GM23338 (cell line): Measurements from ENCODE around the gene CACNA1C. TPM values are rescaled to one million over a fixed set of nuclear protein-coding genes. Genes with fewer than 3 reads are reported as not detected.

Source experiments
- ATAC-seq: fragments of 200-7000 bp; cut with Tn5 transposase; 3 replicates; pipeline ENCODE4 v1.9.1; 2020
- DNase-seq: peaks from one replicate; pipeline ENCODE4 v3.0.0-alpha.2; 2015; ENCODE audit warnings: low spot score
- H2AFZ ChIP-seq: fragments of 200-600 bp; sonication (generic); 2 replicates; pipeline ENCODE4 v1.8.0; 2016; ENCODE audit warnings: antibody characterized with exemption, mild to moderate bottlenecking, moderate library complexity
- H3F3A ChIP-seq: fragments of 200-600 bp; sonication (generic); replicated peaks from 2 replicates; pipeline ENCODE4 v1.8.0; 2017; ENCODE audit warnings: antibody characterized with exemption, mixed run types, low read depth
- H3K27ac ChIP-seq: fragments of 200-600 bp; sonication (generic); 2 replicates; pipeline ENCODE4 v1.6.1; 2016; ENCODE audit warnings: low read depth
- H3K27me3 ChIP-seq: fragments of 200-600 bp; sonication (generic); 2 replicates; pipeline ENCODE4 v1.8.0; 2016; ENCODE audit warnings: mild to moderate bottlenecking, mixed run types, moderate library complexity; ENCODE audit not compliant: insufficient read depth
- H3K36me3 ChIP-seq: fragments of 200-600 bp; sonication (generic); 2 replicates; pipeline ENCODE4 v1.8.0; 2016; ENCODE audit warnings: mild to moderate bottlenecking; ENCODE audit not compliant: insufficient read depth
- H3K4me1 ChIP-seq: fragments of 200-600 bp; sonication (generic); 2 replicates; pipeline ENCODE4 v1.8.0; 2016; ENCODE audit warnings: mild to moderate bottlenecking, moderate library complexity; ENCODE audit not compliant: insufficient read depth
- H3K4me2 ChIP-seq: fragments of 200-600 bp; sonication (generic); 2 replicates; pipeline ENCODE4 v1.7.1; 2017; ENCODE audit warnings: mixed run types
- H3K4me3 ChIP-seq: fragments of 200-600 bp; sonication (generic); 2 replicates; pipeline ENCODE4 v1.6.1; 2016; ENCODE audit warnings: mixed run types
- H3K79me2 ChIP-seq: fragments of 200-600 bp; sonication (generic); replicated peaks from 2 replicates; pipeline ENCODE4 v1.8.0; 2017; ENCODE audit warnings: mild to moderate bottlenecking; ENCODE audit not compliant: insufficient read depth
- H3K9me2 ChIP-seq: fragments of 200-600 bp; sonication (generic); 2 replicates; pipeline ENCODE4 v1.8.0; 2017; ENCODE audit not compliant: insufficient read depth
- H4K20me1 ChIP-seq: fragments of 200-600 bp; sonication (generic); replicated peaks from 2 replicates; pipeline ENCODE4 v1.8.0; 2017; ENCODE audit warnings: mild to moderate bottlenecking; ENCODE audit not compliant: insufficient read depth
- H3K27ac Mint-ChIP-seq: 2 replicates; pipeline ENCODE4 v1.8.0; 2020; ENCODE audit warnings: inconsistent platforms, mild to moderate bottlenecking, moderate library complexity, mixed read lengths
- H3K27me3 Mint-ChIP-seq: 3 replicates; pipeline ENCODE4 v1.8.0; 2022; ENCODE audit warnings: low read depth, mild to moderate bottlenecking, moderate library complexity, mixed read lengths, inconsistent platforms; ENCODE audit not compliant: insufficient read depth, poor library complexity
- H3K36me3 Mint-ChIP-seq: 3 replicates; pipeline ENCODE4 v1.8.0; 2021; ENCODE audit warnings: low read depth, mild to moderate bottlenecking, inconsistent platforms, moderate library complexity, mixed read lengths
- H3K4me1 Mint-ChIP-seq: 3 replicates; pipeline ENCODE4 v1.8.0; 2020; ENCODE audit warnings: mild to moderate bottlenecking, inconsistent platforms, mixed read lengths
- H3K4me3 Mint-ChIP-seq: 3 replicates; pipeline ENCODE4 v1.8.0; 2021; ENCODE audit warnings: moderate library complexity, mild to moderate bottlenecking, inconsistent platforms, mixed read lengths
- H3K9me3 Mint-ChIP-seq: 3 replicates; pipeline ENCODE4 v1.8.0; 2020; ENCODE audit warnings: moderate library complexity, mild to moderate bottlenecking, inconsistent platforms, mixed read lengths
- CREB1 ChIP-seq: fragments of 250-450 bp; sonication (Bioruptor Pico); IDR thresholded peaks from 2 replicates; pipeline ENCODE4 v1.5.0; 2020; ENCODE audit warnings: low read depth, mild to moderate bottlenecking, moderate library complexity
- CTCF ChIP-seq, 2 experiments: fragments of 200-600 bp in 1 of 2; sonication (generic) in 1 of 2; conservative IDR thresholded peaks; 2 replicates each; pipeline versions ENCODE4 v1.5.1 to v1.6.1; 2016 to 2017; ENCODE audit warnings: antibody characterized with exemption in 2 of 2, low read depth in 2 of 2, mild to moderate bottlenecking in 2 of 2, moderate library complexity in 1 of 2
- EZH2 ChIP-seq: fragments of 200-600 bp; sonication (generic); IDR thresholded peaks from one replicate; pipeline ENCODE4 v1.8.0; 2017; ENCODE audit warnings: antibody characterized with exemption, mild to moderate bottlenecking, low read depth; ENCODE audit not compliant: unreplicated experiment
- EZH2phosphoT487 ChIP-seq: fragments of 200-600 bp; sonication (generic); IDR thresholded peaks from one replicate; pipeline ENCODE4 v1.8.1; 2018; ENCODE audit warnings: antibody characterized with exemption; ENCODE audit not compliant: unreplicated experiment
- JUNB ChIP-seq: IDR thresholded peaks from one replicate; pipeline ENCODE4 v1.6.1; 2016; ENCODE audit warnings: antibody characterized with exemption; ENCODE audit not compliant: unreplicated experiment
- NANOG ChIP-seq: IDR thresholded peaks from 2 replicates; pipeline ENCODE4 v1.6.1; 2016; ENCODE audit warnings: antibody characterized with exemption, borderline replicate concordance
- POLR2AphosphoS5 ChIP-seq: IDR thresholded peaks from 2 replicates; pipeline ENCODE4 v1.6.1; 2016; ENCODE audit warnings: antibody characterized with exemption, low read depth
- REST ChIP-seq: IDR thresholded peaks from one replicate; pipeline ENCODE4 v1.6.1; 2018; ENCODE audit warnings: antibody characterized with exemption; ENCODE audit not compliant: unreplicated experiment
- STAT1 ChIP-seq: IDR thresholded peaks from one replicate; pipeline ENCODE4 v1.6.1; 2016; ENCODE audit warnings: antibody characterized with exemption; ENCODE audit not compliant: unreplicated experiment
- ZNF114 ChIP-seq: fragments of 250-450 bp; sonication (Bioruptor Pico); IDR thresholded peaks from 2 replicates; pipeline ENCODE4 v1.5.0; 2020; ENCODE audit warnings: mild to moderate bottlenecking, moderate library complexity
- ZNF462 ChIP-seq: fragments of 250-450 bp; sonication (Bioruptor Pico); IDR thresholded peaks from 2 replicates; pipeline ENCODE4 v1.5.0; 2020; ENCODE audit warnings: mild to moderate bottlenecking, moderate library complexity
- polyA plus RNA-seq: library from polyadenylated mRNA; unstranded; fragments of >200 nt; fragmentation: Nextera tagmentation; extraction: Ambion mirVana; gene quantifications from 2 replicates; pipeline ENCODE4 v1.2.1, GENCODE V29; 2016
- total RNA-seq: library from RNA; depleted of rRNA; stranded (reverse); fragments of >200 nt; shearing (Covaris generic); gene quantifications from 2 replicates; pipeline ENCODE4 v1.2.3, GENCODE V29; 2014
- TF ChIP-seq, protein P1 (sequence below): IDR thresholded peaks from 2 replicates; pipeline ENCODE4 v1.6.1; 2016; ENCODE audit warnings: antibody characterized with exemption

CACNA1C gene
- total and polyA plus RNA-seq, 2 experiments from 2014 or later: 0.78 to 2.1 TPM

DNA sequence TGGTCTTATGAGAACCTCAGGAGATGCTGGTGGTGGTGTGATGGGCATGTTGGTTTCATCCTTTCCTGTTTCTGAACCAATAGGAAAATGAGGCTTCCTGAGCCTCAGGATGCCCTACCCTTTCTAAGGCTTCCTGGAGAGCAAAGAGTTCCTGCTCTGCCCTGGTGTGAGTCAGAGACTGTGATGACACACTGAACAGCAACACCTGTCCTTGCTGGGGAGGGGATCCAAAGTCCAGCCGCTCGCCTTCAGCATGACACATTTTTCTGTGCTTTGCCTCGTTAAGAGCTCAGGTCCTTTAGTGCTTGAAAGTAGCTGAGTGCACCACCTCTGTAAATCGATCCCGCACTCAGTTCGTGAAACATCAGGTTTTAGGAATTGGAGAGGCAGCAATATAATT is 116.0 kb downstream of the CACNA1C start:
- no peak for DNase-seq
- Mint-ChIP-seq H3K27ac (no peak overlapping the region), H3K4me3 (no peak overlapping the region), H3K36me3 (no peaks in the 10 kb centered on the region), H3K4me1 (peaks cover 6% of the 10 kb centered on the region; the same call in 2 of the 3 replicates), H3K27me3 (peaks cover 2% of the 10 kb centered on the region), H3K9me3 (peaks cover 14% of the 10 kb centered on the region; the same call in 2 of the 3 replicates)
- Histone ChIP-seq H3K9me2 (peaks cover 10% of the 10 kb centered on the region; the same call in 1 of the 2 replicates), H3F3A (no peaks in the 10 kb centered on the region), H4K20me1 (no peaks in the 10 kb centered on the region), H3K4me2 (no peak overlapping the region), H3K4me3 (no peak overlapping the region), H3K4me1 (no peaks in the 10 kb centered on the region), H3K36me3 (no peaks in the 10 kb centered on the region), H3K79me2 (no peaks in the 10 kb centered on the region), H3K27me3 (no peaks in the 10 kb centered on the region), H3K27ac (no peak overlapping the region), H2AFZ (no peak overlapping the region)
- no peak for TF ChIP-seq NANOG
- no peak for TF ChIP-seq ZNF462
- TF ChIP-seq CTCF (conservative IDR thresholded peaks at IDR 0.05; ENCODE audit: low read depth in 2 of 2): no peak
- TF ChIP-seq, protein P1, sequence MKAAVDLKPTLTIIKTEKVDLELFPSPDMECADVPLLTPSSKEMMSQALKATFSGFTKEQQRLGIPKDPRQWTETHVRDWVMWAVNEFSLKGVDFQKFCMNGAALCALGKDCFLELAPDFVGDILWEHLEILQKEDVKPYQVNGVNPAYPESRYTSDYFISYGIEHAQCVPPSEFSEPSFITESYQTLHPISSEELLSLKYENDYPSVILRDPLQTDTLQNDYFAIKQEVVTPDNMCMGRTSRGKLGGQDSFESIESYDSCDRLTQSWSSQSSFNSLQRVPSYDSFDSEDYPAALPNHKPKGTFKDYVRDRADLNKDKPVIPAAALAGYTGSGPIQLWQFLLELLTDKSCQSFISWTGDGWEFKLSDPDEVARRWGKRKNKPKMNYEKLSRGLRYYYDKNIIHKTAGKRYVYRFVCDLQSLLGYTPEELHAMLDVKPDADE: no peak
- TF ChIP-seq ZNF114 (CRISPR knock-in tag): no peak
- no peak for TF ChIP-seq EZH2
- TF ChIP-seq JUNB: no peak
- TF ChIP-seq POLR2AphosphoS5: no peak
- TF ChIP-seq REST: no peak
- no peak for TF ChIP-seq STAT1
- TF ChIP-seq EZH2phosphoT487: no peak
- TF ChIP-seq CREB1 (CRISPR knock-in tag): no peak
- no peak for ATAC-seq
